Measurements from ENCODE around the gene MMP14. TPM values are rescaled to one million over a fixed set of nuclear protein-coding genes. Genes with fewer than 3 reads are reported as not detected.
"Not testable (repeated sequence)": the region's sequence is repeated elsewhere in the genome, so short reads cannot be mapped to it uniquely, and the experiment has no call there.

The MMP14 gene
- total RNA-seq, 1 experiment from 2014 or later: 17.8 TPM

DNA sequence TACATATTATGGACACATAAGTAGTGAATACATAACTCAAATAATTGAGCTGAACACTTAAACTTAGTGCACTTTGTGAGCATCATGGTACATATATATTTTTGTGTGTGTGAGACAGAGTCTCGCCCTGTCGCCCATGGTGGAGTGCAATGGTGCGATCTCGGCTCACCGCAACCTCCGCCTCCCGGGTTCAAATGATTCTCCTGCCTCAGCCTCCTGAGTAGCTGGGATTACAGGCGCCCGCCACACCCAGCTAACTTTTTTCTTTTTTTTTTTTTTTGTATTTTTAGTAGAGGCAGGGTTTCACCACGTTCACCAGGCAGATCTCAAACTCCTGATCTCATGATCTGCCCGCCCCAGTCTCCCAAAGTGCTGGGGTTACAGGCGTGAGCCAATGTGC lies 15.8 kb downstream of the MMP14 start:
- intact Hi-C loops (cut with micrococcal nuclease): loop anchor here (1.0 to 2.0 kb wide), 2 partner anchors 85 to 194 kb away; partner anchors contain the start of gene OXA1L
- not testable (repeated sequence) for H3K9me2 ChIP-seq (ENCODE audit: insufficient read depth); H3K79me2 ChIP-seq (ENCODE audit: insufficient read depth, low read length); ATAC-seq; H3K27ac ChIP-seq (ENCODE audit: low read depth, low read length); H3K9ac ChIP-seq (ENCODE audit: low read length); H3K27me3 ChIP-seq (ENCODE audit: insufficient read depth, low read length); BruUV-seq (replicated peaks); H2AFZ ChIP-seq (ENCODE audit: low read depth, low read length, poor library complexity, severe bottlenecking); H4K20me1 ChIP-seq (ENCODE audit: insufficient read depth); H3K4me3 ChIP-seq (replicated peaks in 1 of 2; ENCODE audit: low read depth in 1 of 2, low read length in 2 of 2); DNase-seq (ENCODE audit: low read depth, low spot score); H3K4me2 ChIP-seq (ENCODE audit: low read length); H3K9me3 ChIP-seq (ENCODE audit: control insufficient read depth in 1 of 2, insufficient read depth in 1 of 2, low read depth in 1 of 2, low read length in 2 of 2); H3K36me3 ChIP-seq (ENCODE audit: control insufficient read depth in 1 of 2, insufficient read depth in 2 of 2, low read length in 2 of 2)
- POLR2A ChIA-PET: interaction anchor here (0.7 to 1.3 kb wide), 3 partner anchors 28 to 201 kb away, joined by 3 to 5 read pairs (median 5); no protein-coding TSS in a partner anchor
- H3K4me1 ChIP-seq (ENCODE audit: control insufficient read depth in 1 of 2, insufficient read depth in 2 of 2, low read length in 2 of 2): peaks cover 3 to 19% of the 10 kb centered on the region in 2 experiments; a peak in 2 of 4 replicates
- RAD21 ChIA-PET (ENCODE audit: low non-redundant PET in 1 of 2, low total read pairs in 2 of 2, uncharacterized antibody in 2 of 2, unreplicated experiment in 2 of 2): interaction anchor here (0.6 to 2.2 kb wide), 7 partner anchors 19 to 290 kb away, joined by 3 to 8 read pairs (median 3); partner anchors contain the start of gene LRP10 (in 1 of the 2)
- CTCF ChIA-PET: interaction anchor here (0.6 to 5.6 kb wide), 17 partner anchors 9 to 292 kb away, joined by 3 to 41 read pairs (median 6); partner anchors contain the start of genes ACIN1 and LRP10

DNA sequence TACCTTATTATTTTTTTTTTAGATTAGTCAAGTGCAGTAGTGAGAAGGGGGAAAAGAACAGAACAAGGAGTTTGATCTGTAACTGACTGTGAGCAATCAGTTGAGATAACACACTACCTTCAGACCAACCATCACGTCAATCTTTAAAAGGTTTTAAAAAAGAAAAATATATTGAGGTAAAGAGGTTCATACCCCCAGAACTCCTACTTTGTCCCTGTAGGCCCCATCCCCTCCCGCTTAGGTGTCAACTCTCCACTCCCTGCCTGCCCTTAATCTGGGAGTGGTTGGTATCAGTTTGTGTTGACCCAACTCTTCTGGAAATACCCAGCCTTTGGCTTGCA lies 16.2 kb downstream of the MMP14 start:
- H3K4me1 ChIP-seq (ENCODE audit: control insufficient read depth in 1 of 2, insufficient read depth in 2 of 2, low read length in 2 of 2): peaks cover 3 to 19% of the 10 kb centered on the region in 2 experiments; a peak in 2 of 4 replicates
- no peaks in the 10 kb centered on the region for H3K9me2 ChIP-seq (ENCODE audit: insufficient read depth)
- ChIA-PET CTCF (interaction anchor here (0.6 to 5.6 kb wide), 17 partner anchors 9 to 293 kb away, joined by 3 to 41 read pairs (median 6); partner anchors contain the start of genes ACIN1 and LRP10), RAD21 (ENCODE audit: low non-redundant PET in 1 of 2, low total read pairs in 2 of 2, uncharacterized antibody in 2 of 2, unreplicated experiment in 2 of 2) (interaction anchor here (0.6 to 2.2 kb wide), 6 partner anchors 19 to 291 kb away, joined by 3 to 8 read pairs (median 4); partner anchors contain the start of gene LRP10 (in 1 of the 2)), POLR2A (interaction anchor here (1.2 to 1.3 kb wide), 2 partner anchors 195 to 201 kb away, joined by 5 read pairs; no protein-coding TSS in a partner anchor)
- no peaks in the 10 kb centered on the region for H3K36me3 ChIP-seq (ENCODE audit: control insufficient read depth in 1 of 2, insufficient read depth in 2 of 2, low read length in 2 of 2)
- peak overlapping the region; percentile 91 for H3K4me2 ChIP-seq (ENCODE audit: low read length)
- H4K20me1 ChIP-seq (ENCODE audit: insufficient read depth): no peaks in the 10 kb centered on the region
- H3K9ac ChIP-seq (ENCODE audit: low read length): peak overlapping the region; percentile 53; the same call in 1 of the 2 replicates
- H2AFZ ChIP-seq (ENCODE audit: low read depth, low read length, poor library complexity, severe bottlenecking): peak overlapping the region; percentile 95
- no peak for DNase-seq (ENCODE audit: low read depth, low spot score)
- no peaks in the 10 kb centered on the region for H3K9me3 ChIP-seq (ENCODE audit: control insufficient read depth in 1 of 2, insufficient read depth in 1 of 2, low read depth in 1 of 2, low read length in 2 of 2)
- no peak for ATAC-seq
- no peaks in the 10 kb centered on the region for H3K79me2 ChIP-seq (ENCODE audit: insufficient read depth, low read length)
- no TSS peak for BruUV-seq (replicated peaks)
- H3K27ac ChIP-seq (ENCODE audit: low read depth, low read length): peak overlapping the region; percentile 42; the same call in 1 of the 2 replicates
- no peaks in the 10 kb centered on the region for H3K27me3 ChIP-seq (ENCODE audit: insufficient read depth, low read length)
- intact Hi-C loops (cut with micrococcal nuclease): loop anchor here (1.0 to 2.0 kb wide), 2 partner anchors 86 to 194 kb away; partner anchors contain the start of gene OXA1L
- no peak overlapping the region for H3K4me3 ChIP-seq (replicated peaks in 1 of 2; ENCODE audit: low read depth in 1 of 2, low read length in 2 of 2)
- no peak for TF ChIP-seq CEBPB (IDR thresholded peaks at IDR 0.05; ENCODE audit: low read depth)
- TF ChIP-seq, protein P1, sequence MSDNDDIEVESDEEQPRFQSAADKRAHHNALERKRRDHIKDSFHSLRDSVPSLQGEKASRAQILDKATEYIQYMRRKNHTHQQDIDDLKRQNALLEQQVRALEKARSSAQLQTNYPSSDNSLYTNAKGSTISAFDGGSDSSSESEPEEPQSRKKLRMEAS (IDR thresholded peaks at IDR 0.05): no peak
- TF ChIP-seq, protein P2, sequence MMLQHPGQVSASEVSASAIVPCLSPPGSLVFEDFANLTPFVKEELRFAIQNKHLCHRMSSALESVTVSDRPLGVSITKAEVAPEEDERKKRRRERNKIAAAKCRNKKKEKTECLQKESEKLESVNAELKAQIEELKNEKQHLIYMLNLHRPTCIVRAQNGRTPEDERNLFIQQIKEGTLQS (IDR thresholded peaks at IDR 0.05): no peak
- TF ChIP-seq SP1 (IDR thresholded peaks at IDR 0.05; ENCODE audit: low read depth): no peak
- no peak for TF ChIP-seq FOSL1 (IDR thresholded peaks at IDR 0.05; ENCODE audit: low read depth)
- TF ChIP-seq, protein P3, sequence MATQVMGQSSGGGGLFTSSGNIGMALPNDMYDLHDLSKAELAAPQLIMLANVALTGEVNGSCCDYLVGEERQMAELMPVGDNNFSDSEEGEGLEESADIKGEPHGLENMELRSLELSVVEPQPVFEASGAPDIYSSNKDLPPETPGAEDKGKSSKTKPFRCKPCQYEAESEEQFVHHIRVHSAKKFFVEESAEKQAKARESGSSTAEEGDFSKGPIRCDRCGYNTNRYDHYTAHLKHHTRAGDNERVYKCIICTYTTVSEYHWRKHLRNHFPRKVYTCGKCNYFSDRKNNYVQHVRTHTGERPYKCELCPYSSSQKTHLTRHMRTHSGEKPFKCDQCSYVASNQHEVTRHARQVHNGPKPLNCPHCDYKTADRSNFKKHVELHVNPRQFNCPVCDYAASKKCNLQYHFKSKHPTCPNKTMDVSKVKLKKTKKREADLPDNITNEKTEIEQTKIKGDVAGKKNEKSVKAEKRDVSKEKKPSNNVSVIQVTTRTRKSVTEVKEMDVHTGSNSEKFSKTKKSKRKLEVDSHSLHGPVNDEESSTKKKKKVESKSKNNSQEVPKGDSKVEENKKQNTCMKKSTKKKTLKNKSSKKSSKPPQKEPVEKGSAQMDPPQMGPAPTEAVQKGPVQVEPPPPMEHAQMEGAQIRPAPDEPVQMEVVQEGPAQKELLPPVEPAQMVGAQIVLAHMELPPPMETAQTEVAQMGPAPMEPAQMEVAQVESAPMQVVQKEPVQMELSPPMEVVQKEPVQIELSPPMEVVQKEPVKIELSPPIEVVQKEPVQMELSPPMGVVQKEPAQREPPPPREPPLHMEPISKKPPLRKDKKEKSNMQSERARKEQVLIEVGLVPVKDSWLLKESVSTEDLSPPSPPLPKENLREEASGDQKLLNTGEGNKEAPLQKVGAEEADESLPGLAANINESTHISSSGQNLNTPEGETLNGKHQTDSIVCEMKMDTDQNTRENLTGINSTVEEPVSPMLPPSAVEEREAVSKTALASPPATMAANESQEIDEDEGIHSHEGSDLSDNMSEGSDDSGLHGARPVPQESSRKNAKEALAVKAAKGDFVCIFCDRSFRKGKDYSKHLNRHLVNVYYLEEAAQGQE (IDR thresholded peaks at IDR 0.05; ENCODE audit: low read depth): no peak
- no peak for TF ChIP-seq TCF7L2 (IDR thresholded peaks at IDR 0.05; ENCODE audit: borderline replicate concordance, extremely low read depth, insufficient read depth, insufficient read length)
- no peak for TF ChIP-seq ZFX (IDR thresholded peaks at IDR 0.05)
- TF ChIP-seq CBX3 (IDR thresholded peaks at IDR 0.05; ENCODE audit: low read depth): no peak
- no peak for TF ChIP-seq RAD21 (IDR thresholded peaks at IDR 0.05; ENCODE audit: low read depth)
- TF ChIP-seq SIN3A (IDR thresholded peaks at IDR 0.05; ENCODE audit: low read depth): no peak
- TF ChIP-seq, protein P4, sequence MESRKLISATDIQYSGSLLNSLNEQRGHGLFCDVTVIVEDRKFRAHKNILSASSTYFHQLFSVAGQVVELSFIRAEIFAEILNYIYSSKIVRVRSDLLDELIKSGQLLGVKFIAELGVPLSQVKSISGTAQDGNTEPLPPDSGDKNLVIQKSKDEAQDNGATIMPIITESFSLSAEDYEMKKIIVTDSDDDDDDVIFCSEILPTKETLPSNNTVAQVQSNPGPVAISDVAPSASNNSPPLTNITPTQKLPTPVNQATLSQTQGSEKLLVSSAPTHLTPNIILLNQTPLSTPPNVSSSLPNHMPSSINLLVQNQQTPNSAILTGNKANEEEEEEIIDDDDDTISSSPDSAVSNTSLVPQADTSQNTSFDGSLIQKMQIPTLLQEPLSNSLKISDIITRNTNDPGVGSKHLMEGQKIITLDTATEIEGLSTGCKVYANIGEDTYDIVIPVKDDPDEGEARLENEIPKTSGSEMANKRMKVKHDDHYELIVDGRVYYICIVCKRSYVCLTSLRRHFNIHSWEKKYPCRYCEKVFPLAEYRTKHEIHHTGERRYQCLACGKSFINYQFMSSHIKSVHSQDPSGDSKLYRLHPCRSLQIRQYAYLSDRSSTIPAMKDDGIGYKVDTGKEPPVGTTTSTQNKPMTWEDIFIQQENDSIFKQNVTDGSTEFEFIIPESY (IDR thresholded peaks at IDR 0.05; ENCODE audit: extremely low read depth, insufficient replicate concordance, low read length): no peak
- TF ChIP-seq YY1 (IDR thresholded peaks at IDR 0.05; ENCODE audit: extremely low read depth, insufficient replicate concordance, low read depth, low read length): no peak
- TF ChIP-seq POLR2AphosphoS5 (IDR thresholded peaks at IDR 0.05; ENCODE audit: low read depth, low read length): no peak
